MG63 (cell line): ENCODE results near the gene ZNF768. TPM values are rescaled to one million over a fixed set of nuclear protein-coding genes. Genes with fewer than 3 reads are reported as not detected.
"Not testable (repeated sequence)": the region's sequence is repeated elsewhere in the genome, so short reads cannot be mapped to it uniquely, and the experiment has no call there.

ENCODE experiments used
- DNase-seq: peaks from one replicate; pipeline ENCODE4 v3.0.0-alpha.2; 2020
- H3K27me3 ChIP-seq: fragments of 250-450 bp; sonication (Bioruptor Pico); 2 replicates; pipeline ENCODE4 v1.5.1; 2020; ENCODE audit warnings: mild to moderate bottlenecking, moderate library complexity
- H3K36me3 ChIP-seq: fragments of 250-450 bp; sonication (Bioruptor Pico); 2 replicates; pipeline ENCODE4 v1.5.1; 2020; ENCODE audit warnings: mild to moderate bottlenecking, moderate library complexity
- H3K4me3 ChIP-seq: fragments of 250-450 bp; sonication (Bioruptor Pico); 2 replicates; pipeline ENCODE4 v1.5.1; 2020; ENCODE audit warnings: mild to moderate bottlenecking, moderate library complexity
- H3K9me3 ChIP-seq: fragments of 250-450 bp; sonication (Bioruptor Pico); 2 replicates; pipeline ENCODE4 v1.5.1; 2020; ENCODE audit warnings: mild to moderate bottlenecking, moderate library complexity
- total RNA-seq: library from RNA; depleted of rRNA; stranded (reverse); fragments of >200 nt; shearing (Covaris generic); gene quantifications from 2 replicates; pipeline ENCODE4 v1.2.3, GENCODE V29; 2014; ENCODE audit warnings: low replicate concordance

Gene ZNF768
- total RNA-seq, 1 experiment from 2014 or later: 72.9 TPM

- DNase-seq: no peak
- H3K27me3 ChIP-seq: no peaks in the 10 kb centered on the region
- no peaks in the 10 kb centered on the region for H3K9me3 ChIP-seq
- peaks cover 18% of the 10 kb centered on the region for H3K36me3 ChIP-seq
- H3K4me3 ChIP-seq: peak overlapping the region; percentile 95; the same call in 1 of the 2 replicates
Measured at GRCh38 chr16:30524575-30525568, 1.5 kb downstream of the ZNF768 start.

DNA sequence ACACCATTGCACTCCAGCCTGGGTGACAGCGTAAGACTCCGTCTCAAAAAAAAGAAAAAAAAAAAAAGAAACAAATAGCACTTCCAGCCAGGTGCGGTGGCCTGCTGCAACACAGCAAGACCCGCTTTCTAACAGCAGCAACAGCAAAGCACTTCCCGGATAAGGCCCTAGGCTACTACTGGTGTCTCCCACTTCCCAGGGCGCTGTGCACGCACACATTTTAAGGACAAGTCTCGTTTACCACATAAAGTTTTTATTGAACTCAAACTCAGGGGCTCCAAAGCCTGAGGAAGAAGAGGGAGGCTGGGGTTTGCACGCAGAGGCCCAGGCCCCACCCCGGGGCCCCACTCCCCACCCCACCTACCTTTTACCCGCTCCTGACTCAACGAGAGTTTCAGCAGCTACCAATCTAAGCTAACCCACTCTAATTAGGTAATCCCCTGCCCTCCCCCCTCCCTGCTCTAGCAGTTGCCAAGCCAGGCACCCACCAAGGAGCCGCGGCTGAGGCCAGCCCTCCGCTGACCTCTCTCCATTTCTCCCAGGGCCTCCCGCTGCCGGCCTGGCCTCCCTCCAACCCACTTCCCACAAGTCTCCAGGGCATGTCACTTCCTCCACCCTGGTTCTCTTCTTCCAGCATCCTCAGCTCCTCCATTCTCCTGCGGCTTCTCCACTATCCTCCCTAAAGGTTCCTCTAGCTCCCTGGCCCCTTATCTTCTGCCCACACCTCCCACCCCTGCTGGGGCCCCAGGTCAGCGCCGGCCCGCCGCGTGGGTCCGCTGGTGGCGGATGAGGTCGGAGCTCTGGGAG is 2.4 kb downstream of the ZNF768 start:
- H3K36me3 ChIP-seq: peaks cover 18% of the 10 kb centered on the region
- H3K4me3 ChIP-seq: no peak overlapping the region
- peak; percentile 10 for DNase-seq
- H3K27me3 ChIP-seq: no peaks in the 10 kb centered on the region
- no peaks in the 10 kb centered on the region for H3K9me3 ChIP-seq

GRCh38 chr16:30522702-30523463 is 3.5 kb downstream of the ZNF768 start:
- H3K9me3 ChIP-seq, H3K27me3 ChIP-seq, DNase-seq, H3K4me3 ChIP-seq: not testable (repeated sequence)
- peaks cover 18% of the 10 kb centered on the region for H3K36me3 ChIP-seq

GRCh38 chr16:30521873-30522641 is 4.3 kb downstream of the ZNF768 start:
- H3K27me3 ChIP-seq: no peaks in the 10 kb centered on the region
- H3K4me3 ChIP-seq: no peak overlapping the region
- no peaks in the 10 kb centered on the region for H3K9me3 ChIP-seq
- peaks cover 18% of the 10 kb centered on the region for H3K36me3 ChIP-seq
- no peak for DNase-seq

GRCh38 chr16:30521476-30521872 is 4.9 kb downstream of the ZNF768 start:
- no peak for DNase-seq
- H3K4me3 ChIP-seq: no peak overlapping the region
- H3K36me3 ChIP-seq: peaks cover 18% of the 10 kb centered on the region
- no peaks in the 10 kb centered on the region for H3K27me3 ChIP-seq
- H3K9me3 ChIP-seq: no peaks in the 10 kb centered on the region

GRCh38 chr16:30519120-30520049 is 7.0 kb downstream of the ZNF768 start:
- DNase-seq: no peak
- Histone ChIP-seq H3K27me3 (no peaks in the 10 kb centered on the region), H3K4me3 (no peak overlapping the region), H3K9me3 (no peaks in the 10 kb centered on the region), H3K36me3 (peaks cover 3% of the 10 kb centered on the region)

DNA sequence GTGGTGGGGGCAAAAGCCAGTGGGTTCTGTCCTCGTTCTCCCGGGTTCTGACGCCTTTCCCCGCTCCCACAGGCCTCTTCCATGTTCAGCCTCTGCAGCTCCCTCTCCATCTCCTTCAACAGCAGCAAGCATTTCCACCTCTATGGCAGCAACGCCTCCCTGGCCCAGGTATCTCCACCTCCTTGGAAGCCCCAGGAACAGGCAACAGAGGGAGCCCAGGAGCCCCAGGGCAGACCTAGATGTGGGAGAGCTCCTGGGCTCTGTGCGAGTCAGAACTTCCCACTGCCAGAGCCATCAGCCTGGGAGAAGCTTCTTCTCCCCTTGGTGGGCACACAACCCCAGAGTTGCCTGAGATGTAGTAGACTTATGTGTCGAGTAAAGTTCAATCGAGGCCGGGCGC is 7.8 kb downstream of the ZNF768 start:
- Histone ChIP-seq H3K27me3 (no peaks in the 10 kb centered on the region), H3K4me3 (no peak overlapping the region), H3K36me3 (no peaks in the 10 kb centered on the region), H3K9me3 (no peaks in the 10 kb centered on the region)
- no peak for DNase-seq

- H3K4me3 ChIP-seq: no peak overlapping the region
- no peak for DNase-seq
- no peaks in the 10 kb centered on the region for H3K9me3 ChIP-seq
- H3K36me3 ChIP-seq: no peaks in the 10 kb centered on the region
- H3K27me3 ChIP-seq: no peaks in the 10 kb centered on the region
Measured at GRCh38 chr16:30515275-30515674, 11.1 kb downstream of the ZNF768 start.

DNA sequence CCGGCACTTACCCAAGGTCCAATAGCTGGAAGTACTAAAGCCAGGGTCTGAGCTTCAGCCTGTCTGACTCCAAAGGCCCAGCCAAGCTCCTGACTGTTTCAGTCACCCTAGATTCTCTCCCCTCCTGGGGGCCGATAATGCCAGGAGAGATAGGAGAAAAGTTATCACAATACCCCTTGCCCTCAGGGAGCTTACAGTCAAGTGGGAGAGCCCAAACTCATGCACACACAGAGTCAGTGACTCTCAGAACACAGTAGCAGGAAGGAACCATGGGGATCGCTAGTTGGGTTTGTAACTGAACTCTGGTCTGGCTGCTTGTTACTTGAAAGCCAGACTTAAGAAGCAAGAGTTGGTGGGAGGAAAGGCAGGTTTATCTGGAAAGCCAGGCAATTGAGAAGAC is 14.9 kb downstream of the ZNF768 start:
- no peak overlapping the region for H3K4me3 ChIP-seq
- H3K9me3 ChIP-seq: no peaks in the 10 kb centered on the region
- no peak for DNase-seq
- no peaks in the 10 kb centered on the region for H3K27me3 ChIP-seq
- H3K36me3 ChIP-seq: no peaks in the 10 kb centered on the region

DNA sequence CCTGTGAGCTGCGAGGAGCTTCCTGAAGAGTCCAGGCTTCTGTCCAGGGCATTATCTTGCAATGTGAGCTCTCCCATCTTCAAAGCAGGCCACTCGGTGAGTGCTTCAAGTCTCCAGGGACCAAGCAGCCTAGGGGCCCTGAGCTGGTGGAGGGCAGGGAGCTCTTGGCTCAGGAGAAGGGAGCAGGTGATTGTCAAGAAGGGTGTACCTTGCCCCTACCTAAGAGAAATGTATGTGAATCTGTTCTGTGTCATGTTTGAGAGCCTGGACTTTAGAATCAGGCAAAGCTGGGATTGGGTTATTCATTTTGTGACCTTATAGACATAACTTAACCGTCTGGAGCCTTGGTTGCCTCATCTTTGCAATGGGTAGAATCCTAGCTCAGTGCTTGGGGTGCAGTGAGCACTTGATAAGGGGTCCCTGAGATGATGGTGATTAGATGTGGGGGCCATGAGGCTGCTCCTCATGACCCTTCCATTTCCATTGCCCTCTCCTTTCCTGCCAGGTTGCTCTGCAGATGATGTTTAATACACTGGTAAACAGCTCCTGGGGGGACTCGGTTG is 15.9 kb downstream of the ZNF768 start:
- no peaks in the 10 kb centered on the region for H3K36me3 ChIP-seq
- H3K4me3 ChIP-seq: no peak overlapping the region
- no peaks in the 10 kb centered on the region for H3K27me3 ChIP-seq
- no peak for DNase-seq
- no peaks in the 10 kb centered on the region for H3K9me3 ChIP-seq

DNA sequence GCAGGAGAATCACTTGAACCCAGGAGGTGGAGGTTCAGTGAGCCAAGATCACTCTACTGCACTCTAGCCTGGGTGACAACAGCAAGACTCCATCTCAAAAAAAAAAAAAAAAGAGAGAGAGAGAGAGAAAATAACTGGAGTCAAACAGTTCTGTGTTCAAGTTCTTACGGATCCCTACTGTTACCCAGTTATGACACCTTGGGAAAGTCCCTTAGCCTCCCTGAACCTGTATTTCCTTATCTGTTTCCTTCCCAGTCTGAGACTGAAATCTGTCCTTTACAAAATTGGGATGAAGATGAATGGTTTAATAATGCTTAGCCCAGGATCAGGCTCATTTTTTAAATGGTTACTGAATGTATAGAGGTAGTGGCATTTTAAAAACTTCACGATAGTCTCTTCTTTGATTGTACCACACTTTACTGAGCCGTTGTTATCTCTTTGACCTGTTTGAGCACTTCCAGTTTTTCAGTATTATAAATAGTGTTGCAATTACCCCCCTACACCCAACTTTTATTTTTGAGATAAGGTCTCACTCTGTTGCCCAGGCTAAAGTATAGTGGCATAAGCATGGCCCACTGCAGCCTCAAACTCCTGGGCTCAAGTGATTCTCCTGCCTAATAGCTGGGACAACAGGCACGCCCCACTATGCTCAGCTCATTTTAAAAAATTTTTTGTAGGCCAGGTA is 17.1 kb downstream of the ZNF768 start:
- H3K36me3 ChIP-seq: no peaks in the 10 kb centered on the region
- no peak for DNase-seq
- no peaks in the 10 kb centered on the region for H3K27me3 ChIP-seq
- H3K9me3 ChIP-seq: no peaks in the 10 kb centered on the region
- no peak overlapping the region for H3K4me3 ChIP-seq

DNA sequence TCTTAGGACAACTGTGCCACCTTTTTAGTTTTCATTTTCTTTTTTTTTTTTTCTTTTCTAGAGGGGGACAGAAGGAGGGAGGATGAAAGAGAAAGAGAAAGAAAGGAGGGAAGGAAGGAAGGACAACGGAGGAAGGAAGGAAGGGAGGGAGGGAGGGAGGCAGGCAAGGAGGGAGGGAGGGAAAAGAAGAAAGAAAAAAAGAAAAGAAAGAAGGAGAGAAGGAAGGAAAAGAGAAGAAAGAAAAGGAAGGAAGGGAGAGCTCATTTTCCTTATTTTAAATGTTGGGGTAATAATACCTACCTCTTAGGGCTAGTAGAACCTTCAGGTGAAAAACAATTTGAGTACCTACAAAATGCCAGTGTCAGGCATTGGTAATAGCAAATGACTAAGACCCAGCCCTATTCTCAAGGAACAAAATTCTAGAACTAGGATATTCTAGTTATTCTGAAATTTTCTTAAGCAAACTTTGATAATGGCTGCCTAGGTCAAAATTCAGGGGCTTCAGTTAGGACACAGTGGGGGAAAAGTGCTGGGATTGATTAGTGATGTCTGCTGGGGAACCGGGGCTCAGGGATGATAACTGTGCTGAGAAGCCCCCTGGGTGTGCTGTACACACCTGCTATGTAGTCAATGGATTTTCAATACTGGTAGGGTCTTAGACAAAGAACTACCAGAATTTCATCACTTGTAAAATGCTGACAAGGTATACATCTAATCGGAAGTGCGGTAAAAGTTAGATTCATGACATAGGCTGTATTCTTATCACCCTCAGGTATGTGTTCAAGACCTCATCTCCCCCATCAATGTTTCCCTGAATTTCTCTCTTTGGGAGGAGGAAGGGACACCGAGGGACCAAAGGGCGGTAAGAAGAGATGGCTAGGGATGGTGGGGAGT is 22.7 kb downstream of the ZNF768 start:
- DNase-seq: no peak
- Histone ChIP-seq H3K27me3 (no peaks in the 10 kb centered on the region), H3K9me3 (no peaks in the 10 kb centered on the region), H3K36me3 (no peaks in the 10 kb centered on the region), H3K4me3 (no peak overlapping the region)

GRCh38 chr16:30499284-30499683 is 27.1 kb downstream of the ZNF768 start:
- Histone ChIP-seq H3K4me3 (no peak overlapping the region), H3K36me3 (no peaks in the 10 kb centered on the region), H3K9me3 (no peaks in the 10 kb centered on the region), H3K27me3 (no peaks in the 10 kb centered on the region)
- no peak for DNase-seq

- no peak for DNase-seq
- H3K36me3 ChIP-seq: no peaks in the 10 kb centered on the region
- H3K27me3 ChIP-seq: no peaks in the 10 kb centered on the region
- H3K9me3 ChIP-seq: no peaks in the 10 kb centered on the region
- no peak overlapping the region for H3K4me3 ChIP-seq
Measured at GRCh38 chr16:30494709-30495108, 31.7 kb downstream of the ZNF768 start.
